Stimulated activated naive B cell treated with anti-CD40 and anti-IgM and Interleukin-4, amounts not matched to agents 10 μg/mL and 1 μg/mL and 100 μg/mL, for 72 hours (primary cell): ENCODE measurements around the gene CACNA1S.
A peak's percentile ranks its signal among the peaks of the same experiment; 100 is the strongest.

Experiments used
- ATAC-seq, 2 donors: fragments of 150-1000 bp; cut with Tn5 transposase; replicated peaks; 2 replicates each; pipeline ENCODE4 v1.10.0; 2021; ENCODE audit warnings: moderate library complexity in 1 of 2
- DNase-seq: peaks from one replicate; pipeline ENCODE4 v3.0.0; 2021
- H3K27ac Mint-ChIP-seq: one replicate; pipeline ENCODE4 v1.8.0; 2022; ENCODE audit warnings: mild to moderate bottlenecking, mixed read lengths
- H3K27me3 Mint-ChIP-seq, 2 donors: one replicate each; pipeline ENCODE4 v1.8.0; 2022; ENCODE audit warnings: mixed read lengths in 2 of 2
- H3K36me3 Mint-ChIP-seq, 2 donors: one replicate each; pipeline ENCODE4 v1.8.0; 2022; ENCODE audit warnings: mixed read lengths in 2 of 2, mild to moderate bottlenecking in 1 of 2
- H3K4me1 Mint-ChIP-seq, 2 donors: one replicate each; pipeline ENCODE4 v1.8.0; 2022; ENCODE audit warnings: mixed read lengths in 2 of 2, mild to moderate bottlenecking in 1 of 2
- H3K4me3 Mint-ChIP-seq, 2 donors: one replicate each; pipeline ENCODE4 v1.8.0; 2022; ENCODE audit warnings: mild to moderate bottlenecking in 2 of 2, mixed read lengths in 2 of 2, moderate library complexity in 1 of 2
- H3K9me3 Mint-ChIP-seq, 2 donors: one replicate each; pipeline ENCODE4 v1.8.0; 2022; ENCODE audit warnings: mixed read lengths in 2 of 2, mild to moderate bottlenecking in 1 of 2

CACNA1S gene

DNA sequence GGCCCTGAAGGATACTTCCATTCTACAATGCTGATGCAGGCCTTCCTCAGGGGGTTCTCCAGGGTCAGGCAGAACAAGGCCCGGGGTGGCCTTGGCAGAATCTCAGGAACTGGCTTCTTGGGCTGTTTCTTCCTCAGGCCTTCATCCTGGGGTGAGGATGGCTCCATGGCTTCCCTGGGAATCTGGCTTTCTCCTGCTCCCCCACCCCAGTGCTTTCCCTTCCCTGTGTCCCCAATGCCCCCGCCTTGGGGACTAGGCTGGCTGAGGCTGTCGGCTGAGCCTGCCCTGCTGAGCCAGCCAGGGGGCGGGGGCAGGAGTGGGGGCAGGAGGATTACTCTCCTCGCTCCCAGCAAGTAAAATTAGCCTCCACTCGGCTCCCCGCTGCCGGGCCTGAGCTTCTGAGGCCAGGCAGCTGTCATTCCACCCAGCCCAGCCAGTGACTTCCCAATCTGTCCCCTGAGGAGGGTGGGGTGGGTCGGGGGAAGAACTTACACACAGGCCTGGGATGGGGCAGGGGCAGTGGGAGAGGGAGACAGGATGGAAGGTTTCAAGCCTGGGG, at the start of gene CACNA1S:
TSS of gene CACNA1S (minus strand) at position 254 of the 559 bp plus-strand sequence. CDS start at position 167, 87 bp downstream.
- no peaks in the 10 kb centered on the region for H3K36me3 Mint-ChIP-seq
- H3K27ac Mint-ChIP-seq, result no peak within 1 kb of the TSS
- DNase-seq (no peak), ATAC-seq (no peak)
- no peak within 1 kb of the TSS for H3K4me3 Mint-ChIP-seq
- H3K9me3 Mint-ChIP-seq, result no peaks in the 10 kb centered on the region
- peaks cover 3 to 11% of the 10 kb centered on the region in 2 donors for H3K4me1 Mint-ChIP-seq
- peaks cover 28 to 48% of the 10 kb centered on the region in 2 donors for H3K27me3 Mint-ChIP-seq

DNA sequence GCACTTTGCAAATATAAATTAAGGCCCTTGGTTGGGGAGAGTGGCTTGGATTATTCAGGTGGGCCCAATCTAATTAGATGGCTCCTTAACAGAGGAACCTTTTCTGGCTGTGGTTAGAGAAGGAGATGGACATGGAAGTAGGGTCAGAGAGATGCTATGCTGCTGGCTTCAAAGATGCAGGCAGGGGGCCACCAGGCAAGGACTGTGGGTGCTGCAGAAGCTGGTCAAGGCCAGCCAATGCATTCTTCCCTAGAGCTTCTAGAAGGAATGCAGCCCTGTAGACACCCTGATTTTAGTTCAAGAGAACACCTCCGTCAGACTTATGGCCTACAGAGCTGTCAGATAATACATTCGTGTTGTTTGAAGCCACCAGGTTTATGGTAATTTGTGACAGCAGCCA, 45.7 kb upstream of the CACNA1S start:
- no peak overlapping the region for H3K27ac Mint-ChIP-seq
- H3K9me3 Mint-ChIP-seq, result no peaks in the 10 kb centered on the region
- ATAC-seq (no peak), DNase-seq (no peak)
- H3K4me3 Mint-ChIP-seq, result no peak overlapping the region
- peaks cover 5 to 11% of the 10 kb centered on the region in 2 donors for H3K4me1 Mint-ChIP-seq
- H3K27me3 Mint-ChIP-seq, result peaks cover 26% of the 10 kb centered on the region in 2 donors
- H3K36me3 Mint-ChIP-seq, result no peaks in the 10 kb centered on the region

DNA sequence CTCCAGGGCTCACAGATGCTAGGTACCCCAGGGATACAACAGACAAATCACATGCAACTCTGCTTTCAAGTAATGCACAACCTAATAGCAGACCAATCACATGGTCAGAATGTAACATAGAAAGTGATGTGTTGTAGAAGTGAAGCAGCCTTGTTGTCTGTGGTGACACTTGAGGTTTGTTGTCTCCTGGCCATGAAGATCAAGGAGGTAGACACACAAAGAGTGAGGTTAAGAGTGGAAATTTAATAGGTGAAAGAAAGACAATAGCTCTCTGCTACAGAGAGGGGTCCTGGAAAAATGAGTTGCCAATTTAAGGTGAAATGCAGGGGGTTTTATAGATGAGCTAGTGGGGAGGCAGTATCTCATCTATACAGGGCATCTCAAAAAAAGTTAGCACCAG, 44.6 kb upstream of the CACNA1S start:
- no peak overlapping the region for H3K4me3 Mint-ChIP-seq
- DNase-seq (no peak), ATAC-seq (no peak)
- peaks cover 8 to 11% of the 10 kb centered on the region in 2 donors for H3K4me1 Mint-ChIP-seq
- H3K9me3 Mint-ChIP-seq, result no peaks in the 10 kb centered on the region
- H3K27me3 Mint-ChIP-seq, result peaks cover 26% of the 10 kb centered on the region in 2 donors
- H3K27ac Mint-ChIP-seq, result no peak overlapping the region
- H3K36me3 Mint-ChIP-seq, result no peaks in the 10 kb centered on the region

DNA sequence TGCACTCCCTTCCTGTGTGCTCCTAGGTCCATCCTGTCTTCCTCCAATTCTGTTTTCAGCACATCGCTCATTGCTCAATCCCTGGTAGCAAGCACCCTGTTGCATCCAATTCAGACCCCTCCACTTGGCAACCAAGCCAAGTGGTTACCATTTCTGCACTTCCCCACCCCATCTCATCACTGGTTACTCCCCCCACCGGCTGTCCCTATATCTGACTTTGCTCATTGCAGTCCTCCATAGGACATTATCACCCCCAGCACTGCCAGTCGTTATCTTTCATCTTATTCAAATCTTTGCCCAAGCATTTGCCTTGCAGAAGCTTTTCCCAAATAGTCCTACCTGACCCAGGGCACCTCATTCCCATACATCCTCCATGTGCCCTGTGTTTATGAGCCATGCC, 44.1 kb upstream of the CACNA1S start:
- Mint-ChIP-seq H3K4me3 (no peak overlapping the region), H3K27ac (no peak overlapping the region)

DNA sequence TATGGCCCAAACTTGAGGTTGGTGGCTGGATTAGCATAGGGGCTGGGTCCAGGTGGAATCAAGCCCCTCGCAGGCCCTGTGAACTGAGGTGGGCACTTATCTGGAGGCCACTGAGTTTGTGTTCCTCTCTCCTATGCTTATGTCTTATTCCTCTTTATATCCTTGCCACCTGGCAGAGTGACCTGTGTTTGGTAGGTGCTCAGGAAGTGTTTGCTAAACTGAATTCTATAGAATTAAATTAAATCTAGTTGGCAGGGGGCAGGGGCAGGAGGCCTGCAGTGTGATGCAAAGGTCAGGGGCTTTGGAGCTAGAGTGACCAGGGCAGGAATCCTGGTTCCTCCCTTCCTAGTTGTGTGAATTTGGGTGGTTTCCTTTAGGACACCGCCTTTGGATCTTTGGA, 43.1 kb upstream of the CACNA1S start:
- Mint-ChIP-seq H3K9me3 (no peaks in the 10 kb centered on the region), H3K4me1 (peaks cover 9 to 11% of the 10 kb centered on the region in 2 donors), H3K27me3 (peaks cover 21% of the 10 kb centered on the region in 2 donors), H3K36me3 (peaks cover 0 to 11% of the 10 kb centered on the region in 2 donors), H3K27ac (no peak overlapping the region), H3K4me3 (no peak overlapping the region)
- DNase-seq (no peak), ATAC-seq (no peak)

More for the DNA sequence above, 44.1 kb upstream of the CACNA1S start:
- DNase-seq (no peak), ATAC-seq (no peak)
- Mint-ChIP-seq H3K36me3 (peaks cover 0 to 3% of the 10 kb centered on the region in 2 donors), H3K4me1 (peaks cover 9 to 11% of the 10 kb centered on the region in 2 donors), H3K9me3 (no peaks in the 10 kb centered on the region), H3K27me3 (peaks cover 26% of the 10 kb centered on the region in 2 donors)

DNA sequence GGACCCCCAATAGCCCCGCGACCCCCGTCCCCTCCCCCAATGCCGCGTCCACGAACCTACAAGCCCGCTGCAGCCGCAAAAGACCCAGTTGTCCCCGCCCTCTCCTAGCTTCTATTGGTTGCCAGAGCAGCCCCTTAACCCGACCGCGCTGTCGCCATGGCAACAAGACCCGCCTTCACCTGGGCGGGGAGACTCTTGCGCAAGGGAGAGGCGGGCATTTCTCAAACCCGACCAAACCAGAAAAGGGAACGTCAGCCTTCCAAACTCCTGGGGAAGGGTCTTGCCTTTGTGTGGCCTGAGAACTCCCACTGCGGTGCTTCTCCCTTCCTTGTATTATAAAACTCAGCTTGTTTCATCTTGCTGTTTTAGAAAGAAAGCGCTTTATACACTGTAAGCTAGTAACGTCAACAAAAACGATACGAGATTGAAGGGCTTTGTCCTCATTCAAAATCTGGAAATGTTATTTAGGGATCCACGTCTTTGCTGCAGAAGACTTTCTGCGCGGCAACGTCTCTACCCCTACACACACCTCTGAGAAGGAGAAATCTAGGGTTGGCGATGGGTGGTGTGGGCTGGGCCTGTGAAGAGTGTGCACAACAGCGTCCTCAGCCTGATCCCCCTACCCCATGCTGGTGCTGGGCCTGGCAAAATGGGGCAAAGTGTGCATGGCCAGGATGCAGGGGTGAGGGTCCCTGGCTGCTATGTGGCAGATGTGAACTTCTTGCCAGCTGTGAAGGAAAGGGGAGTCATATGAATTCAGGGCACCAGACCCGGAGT, 42.4 kb upstream of the CACNA1S start, which contains the start of gene TMEM9:
TSS of gene TMEM9 (minus strand) at position 86 of the 777 bp plus-strand sequence. CDS start 551 bp downstream, outside the sequence.
- H3K27me3 Mint-ChIP-seq, result peaks cover 21% of the 10 kb centered on the region in 2 donors
- DNase-seq (peak; percentile 94), ATAC-seq (peak; percentile 98 to 99)
- peak within 1 kb of the TSS; percentile 80 for H3K27ac Mint-ChIP-seq
- H3K36me3 Mint-ChIP-seq, result peaks cover 0 to 11% of the 10 kb centered on the region in 2 donors
- H3K4me3 Mint-ChIP-seq, result peak within 1 kb of the TSS; percentile 87 to 89
- peaks cover 9 to 11% of the 10 kb centered on the region in 2 donors for H3K4me1 Mint-ChIP-seq
- H3K9me3 Mint-ChIP-seq, result no peaks in the 10 kb centered on the region

DNA sequence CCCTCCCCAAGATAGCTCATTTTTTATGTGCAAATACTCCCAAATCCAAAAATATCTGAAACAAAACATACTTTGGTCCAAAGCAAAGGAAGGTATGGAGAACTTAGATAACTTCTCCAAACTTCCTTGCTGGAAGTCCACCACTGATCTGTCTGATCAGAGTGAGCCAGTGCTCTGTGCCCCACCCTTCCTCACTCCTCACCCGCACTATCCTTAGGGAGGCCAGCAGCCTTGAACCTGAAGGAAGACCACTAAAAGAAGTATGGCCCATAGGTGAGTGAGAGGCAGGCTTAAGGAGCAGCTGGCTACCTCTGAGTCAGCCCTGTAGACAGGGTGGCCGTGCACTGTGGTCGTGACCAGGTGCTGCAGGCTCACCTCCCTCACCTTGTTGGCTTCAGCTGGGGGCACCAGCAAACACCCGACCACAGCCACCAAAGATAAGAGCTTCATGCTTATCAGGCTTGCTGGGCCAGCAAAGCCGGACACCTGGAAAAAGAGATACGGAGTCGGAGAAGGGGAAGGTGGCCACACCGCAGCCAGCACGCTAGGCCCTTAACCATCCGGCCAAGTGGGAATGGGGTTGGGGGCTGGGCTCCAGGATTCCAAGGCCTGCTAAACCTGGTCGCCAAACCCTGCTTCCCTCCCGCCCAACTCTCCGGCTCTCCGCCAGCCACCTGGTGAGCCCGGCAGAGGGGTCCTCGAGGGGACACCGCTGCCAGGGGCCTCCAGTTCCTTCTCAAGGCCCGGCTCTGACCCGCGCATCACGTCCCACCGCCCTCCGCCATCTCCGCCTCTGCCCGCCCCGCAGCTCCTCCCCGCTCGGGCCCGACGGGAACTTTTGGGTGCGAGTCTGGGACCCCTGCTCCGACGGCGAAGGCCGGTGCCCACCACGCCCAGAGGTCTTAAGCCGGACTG, 41.5 kb upstream of the CACNA1S start:
- peaks cover 0 to 14% of the 10 kb centered on the region in 2 donors for H3K36me3 Mint-ChIP-seq
- no peak for DNase-seq
- H3K27me3 Mint-ChIP-seq, result peaks cover 17 to 21% of the 10 kb centered on the region in 2 donors
- peak overlapping the region; percentile 80 for H3K27ac Mint-ChIP-seq
- peak; percentile 87 to 88 for ATAC-seq
- H3K9me3 Mint-ChIP-seq, result no peaks in the 10 kb centered on the region
- H3K4me3 Mint-ChIP-seq, result peak overlapping the region; percentile 87 to 89
- H3K4me1 Mint-ChIP-seq, result peaks cover 9 to 11% of the 10 kb centered on the region in 2 donors

DNA sequence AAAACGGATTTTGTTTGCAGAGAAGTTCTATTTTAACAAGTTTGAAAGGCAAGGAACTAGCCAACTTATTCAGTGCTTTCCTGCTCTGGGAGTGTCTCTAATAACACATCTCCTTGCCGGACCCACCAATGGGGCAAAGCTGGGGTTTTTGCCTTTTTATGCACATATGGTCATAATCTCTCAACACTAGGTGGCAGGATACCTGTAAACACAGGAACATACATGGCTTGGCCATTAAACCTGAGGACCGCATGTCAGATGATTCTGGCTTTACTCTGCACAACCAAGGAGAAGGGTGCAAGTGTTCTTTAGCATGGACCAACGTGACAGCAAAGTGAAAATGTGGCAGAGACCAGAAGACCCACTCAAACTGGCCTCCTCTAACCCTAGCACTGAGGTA, 37.2 kb upstream of the CACNA1S start:
- peak in 1 of 2 donors; percentile 21 for ATAC-seq

DNA sequence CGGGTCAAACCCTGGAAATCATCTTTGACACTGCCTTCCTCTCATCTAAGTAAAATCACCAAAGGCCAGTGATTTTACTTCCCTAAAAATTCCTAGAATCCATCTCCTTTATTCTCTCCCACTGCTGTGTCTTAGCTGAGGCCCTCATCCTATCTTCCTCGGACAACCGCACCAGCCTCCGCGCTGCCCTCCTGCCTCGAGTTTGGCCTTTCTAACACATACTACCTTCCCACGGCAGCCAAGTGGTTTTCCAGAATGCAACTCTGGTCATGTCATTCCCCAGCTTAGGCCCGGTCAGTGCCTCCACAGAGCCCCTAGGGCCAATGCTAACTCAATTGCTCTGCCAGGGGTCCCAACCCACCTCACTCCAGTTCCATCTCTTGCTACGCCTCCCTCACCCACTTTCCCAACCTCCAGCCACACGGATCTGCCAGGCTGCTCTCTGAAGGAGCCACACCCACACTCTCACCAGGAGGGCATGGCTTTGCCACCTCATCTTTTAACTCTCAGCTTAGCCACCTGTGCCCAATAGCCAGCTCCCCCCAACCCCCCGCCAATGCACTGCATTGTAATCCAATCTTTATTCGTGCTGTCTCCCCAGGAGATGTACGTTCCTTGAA, 35.3 kb upstream of the CACNA1S start:
- no peak for DNase-seq
- H3K36me3 Mint-ChIP-seq, result peaks cover 35 to 63% of the 10 kb centered on the region in 2 donors
- H3K27ac Mint-ChIP-seq, result no peak overlapping the region
- H3K4me3 Mint-ChIP-seq, result no peak overlapping the region
- H3K9me3 Mint-ChIP-seq, result no peaks in the 10 kb centered on the region
- H3K4me1 Mint-ChIP-seq, result peaks cover 2 to 4% of the 10 kb centered on the region in 2 donors
- no peak for ATAC-seq
- no peaks in the 10 kb centered on the region for H3K27me3 Mint-ChIP-seq

More for the DNA sequence above, 37.2 kb upstream of the CACNA1S start:
- Mint-ChIP-seq H3K27ac (no peak overlapping the region), H3K36me3 (peaks cover 16 to 44% of the 10 kb centered on the region in 2 donors), H3K4me3 (no peak overlapping the region), H3K9me3 (no peaks in the 10 kb centered on the region), H3K4me1 (peaks cover 9 to 10% of the 10 kb centered on the region in 2 donors), H3K27me3 (no peaks in the 10 kb centered on the region)
- no peak for DNase-seq

DNA sequence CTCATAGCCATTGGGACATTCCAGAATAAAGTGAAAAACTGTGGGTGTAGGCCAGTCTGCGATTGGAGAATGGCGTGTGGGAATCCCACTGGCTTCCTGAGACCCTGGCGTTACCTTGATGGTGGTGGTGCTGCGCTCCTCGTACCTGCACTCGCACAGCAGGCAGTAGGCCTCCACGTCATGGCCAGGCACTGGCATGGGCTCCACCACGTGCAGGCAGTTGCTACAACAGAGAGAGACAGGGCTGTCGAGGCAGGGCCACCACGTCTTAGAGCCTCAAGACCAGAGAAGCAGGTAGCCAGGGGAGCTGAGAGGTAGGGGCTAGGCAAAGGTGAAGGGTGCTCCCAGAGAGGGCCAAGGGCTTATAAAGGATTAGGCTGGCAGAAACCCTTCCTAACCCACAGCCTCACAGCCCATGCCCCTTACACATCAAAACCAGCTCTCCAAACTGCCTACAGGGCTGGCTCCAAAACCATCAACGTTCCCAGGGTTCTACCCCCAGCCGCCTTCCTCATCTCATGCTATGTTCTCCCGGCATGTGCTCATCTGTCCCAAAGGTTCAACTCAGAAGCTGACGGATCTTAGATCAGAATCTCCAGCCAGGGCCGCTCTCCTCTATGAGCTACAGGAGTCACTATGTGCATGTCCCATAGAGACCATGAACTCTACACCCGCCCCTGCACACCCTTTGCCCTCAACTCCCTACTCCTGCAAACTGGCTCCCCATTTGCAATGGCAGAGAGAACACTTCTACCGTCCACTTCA, 34.6 kb upstream of the CACNA1S start:
- Mint-ChIP-seq H3K4me3 (no peak overlapping the region), H3K4me1 (peaks cover under 1 to 4% of the 10 kb centered on the region in 2 donors), H3K9me3 (no peaks in the 10 kb centered on the region), H3K27ac (no peak overlapping the region), H3K27me3 (no peaks in the 10 kb centered on the region), H3K36me3 (peaks cover 42 to 69% of the 10 kb centered on the region in 2 donors)
- ATAC-seq (no peak), DNase-seq (no peak)

DNA sequence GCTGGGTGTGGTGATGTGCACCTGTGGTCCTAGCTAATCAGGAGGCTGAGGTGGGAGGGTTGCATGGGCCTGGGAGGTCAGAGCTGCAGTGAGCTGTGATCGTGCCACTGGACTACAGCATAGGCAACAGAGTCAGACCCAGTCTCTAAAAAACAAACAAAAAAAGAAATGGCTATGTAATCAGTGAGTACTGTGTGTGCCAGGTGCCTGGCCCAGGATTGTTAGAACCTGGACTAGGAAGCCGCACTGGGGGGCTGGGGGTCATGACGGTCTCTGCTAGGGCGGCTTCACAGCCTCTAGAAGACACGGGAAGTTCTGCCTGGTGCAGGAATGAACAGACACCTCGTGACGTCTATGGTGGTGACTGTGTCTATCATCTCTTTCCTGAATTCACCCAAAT, 33.6 kb upstream of the CACNA1S start:
- DNase-seq, result no peak

DNA sequence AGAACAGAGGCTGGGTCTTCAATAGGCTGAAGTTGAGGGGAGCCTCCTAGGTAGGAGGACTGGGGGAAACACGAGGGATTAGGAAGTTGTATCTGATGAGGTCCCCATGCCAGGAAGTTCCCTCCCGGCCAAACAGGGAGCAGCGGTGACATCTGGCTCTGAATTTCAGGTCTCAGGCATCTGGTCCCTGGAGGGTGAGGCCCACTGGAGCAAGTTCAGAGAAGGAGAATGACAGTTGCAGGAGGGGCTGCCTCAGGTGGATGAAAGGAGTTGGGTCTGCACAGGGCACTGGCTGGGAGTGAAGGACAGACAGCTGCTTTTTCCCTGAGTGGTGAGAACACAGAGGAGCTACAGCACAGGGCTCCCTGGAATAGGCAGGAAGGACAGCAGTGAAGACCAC, 32.9 kb upstream of the CACNA1S start:
- Mint-ChIP-seq H3K36me3 (peaks cover 45 to 66% of the 10 kb centered on the region in 2 donors), H3K4me1 (peaks cover 5 to 11% of the 10 kb centered on the region in 2 donors), H3K27ac (no peak overlapping the region), H3K27me3 (no peaks in the 10 kb centered on the region), H3K4me3 (no peak overlapping the region), H3K9me3 (no peaks in the 10 kb centered on the region)
- no peak for ATAC-seq
- no peak for DNase-seq

More for the DNA sequence above, 33.6 kb upstream of the CACNA1S start:
- no peaks in the 10 kb centered on the region for H3K27me3 Mint-ChIP-seq
- H3K36me3 Mint-ChIP-seq, result peaks cover 44 to 66% of the 10 kb centered on the region in 2 donors
- H3K9me3 Mint-ChIP-seq, result no peaks in the 10 kb centered on the region
- H3K27ac Mint-ChIP-seq, result no peak overlapping the region
- no peak overlapping the region for H3K4me3 Mint-ChIP-seq
- H3K4me1 Mint-ChIP-seq, result peaks cover 1 to 6% of the 10 kb centered on the region in 2 donors
- ATAC-seq, result no peak

DNA sequence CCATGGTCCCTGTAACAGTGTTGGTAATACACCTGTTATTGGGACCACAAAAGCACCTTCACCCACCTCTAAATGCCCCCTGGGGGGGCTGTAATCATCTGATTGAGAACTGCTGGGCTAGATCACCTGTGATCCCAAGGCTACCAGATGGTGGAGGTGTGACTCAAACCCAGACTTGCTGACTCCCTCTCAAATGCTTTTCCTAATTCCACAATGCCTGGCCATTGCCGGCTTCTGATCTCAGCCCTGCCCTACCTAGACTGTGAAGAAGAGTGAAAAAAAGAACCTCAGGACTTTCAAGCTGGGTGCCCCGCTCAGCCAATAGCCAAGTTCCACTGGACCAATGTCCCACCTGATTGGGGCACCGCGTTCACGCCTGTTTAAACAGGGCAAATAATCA, 32.5 kb upstream of the CACNA1S start:
- H3K9me3 Mint-ChIP-seq, result no peaks in the 10 kb centered on the region
- peaks cover 7 to 14% of the 10 kb centered on the region in 2 donors for H3K4me1 Mint-ChIP-seq
- H3K27ac Mint-ChIP-seq, result no peak overlapping the region
- ATAC-seq (no peak), DNase-seq (no peak)
- H3K27me3 Mint-ChIP-seq, result no peaks in the 10 kb centered on the region
- peaks cover 45 to 69% of the 10 kb centered on the region in 2 donors for H3K36me3 Mint-ChIP-seq
- H3K4me3 Mint-ChIP-seq, result no peak overlapping the region
